Peyer's patch (tissue), 4 donors: Measurements from ENCODE around the gene BICC1.

Source experiments
- POLR2A ChIP-seq, 2 donors: fragments of 450-650 bp; IDR thresholded peaks; one replicate each; pipeline ENCODE4 v1.5.1; 2017; ENCODE audit warnings: antibody characterized with exemption in 2 of 2, mild to moderate bottlenecking in 2 of 2, moderate library complexity in 2 of 2
- TF ChIP-seq, protein P1 (sequence below), 6 experiments: fragments of 450-650 bp in 4 of 6; fragments of 200-600 bp in 2 of 6; sonication (generic) in 1 of 6; IDR thresholded peaks; one replicate each; pipeline ENCODE4 v1.5.1; 2017 to 2019; ENCODE audit warnings: antibody characterized with exemption in 6 of 6, mild to moderate bottlenecking in 3 of 6, moderate library complexity in 1 of 6

DNA sequence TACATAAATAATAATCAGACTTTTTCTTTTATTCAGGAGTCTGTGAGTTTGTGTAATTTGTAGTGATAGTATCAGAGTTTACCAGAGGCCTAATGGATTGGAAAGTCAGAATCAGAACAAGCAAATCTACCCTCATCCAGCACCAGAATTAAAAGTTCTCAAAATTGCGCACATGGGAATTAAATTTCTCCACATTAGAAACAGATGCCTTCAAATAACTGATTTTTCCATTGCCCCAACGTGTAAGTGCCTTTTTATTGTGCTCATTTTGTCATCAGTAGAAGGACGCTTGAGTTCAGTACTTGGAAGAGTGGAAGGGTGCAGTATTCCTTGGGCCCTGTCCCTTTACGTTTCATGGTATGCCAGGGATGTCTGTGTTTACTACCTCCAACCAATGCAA lies 32.8 kb downstream of the BICC1 start:
- no peak for TF ChIP-seq POLR2A (IDR thresholded peaks at IDR 0.05)
- TF ChIP-seq, protein P1, sequence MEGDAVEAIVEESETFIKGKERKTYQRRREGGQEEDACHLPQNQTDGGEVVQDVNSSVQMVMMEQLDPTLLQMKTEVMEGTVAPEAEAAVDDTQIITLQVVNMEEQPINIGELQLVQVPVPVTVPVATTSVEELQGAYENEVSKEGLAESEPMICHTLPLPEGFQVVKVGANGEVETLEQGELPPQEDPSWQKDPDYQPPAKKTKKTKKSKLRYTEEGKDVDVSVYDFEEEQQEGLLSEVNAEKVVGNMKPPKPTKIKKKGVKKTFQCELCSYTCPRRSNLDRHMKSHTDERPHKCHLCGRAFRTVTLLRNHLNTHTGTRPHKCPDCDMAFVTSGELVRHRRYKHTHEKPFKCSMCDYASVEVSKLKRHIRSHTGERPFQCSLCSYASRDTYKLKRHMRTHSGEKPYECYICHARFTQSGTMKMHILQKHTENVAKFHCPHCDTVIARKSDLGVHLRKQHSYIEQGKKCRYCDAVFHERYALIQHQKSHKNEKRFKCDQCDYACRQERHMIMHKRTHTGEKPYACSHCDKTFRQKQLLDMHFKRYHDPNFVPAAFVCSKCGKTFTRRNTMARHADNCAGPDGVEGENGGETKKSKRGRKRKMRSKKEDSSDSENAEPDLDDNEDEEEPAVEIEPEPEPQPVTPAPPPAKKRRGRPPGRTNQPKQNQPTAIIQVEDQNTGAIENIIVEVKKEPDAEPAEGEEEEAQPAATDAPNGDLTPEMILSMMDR (IDR thresholded peaks at IDR 0.05): no peak
